Body of pancreas (tissue), 4 donors: Measurements from ENCODE around the gene EZH2. TPM values are rescaled to one million over a fixed set of nuclear protein-coding genes. Genes with fewer than 3 reads are reported as not detected.
A peak's percentile ranks its signal among the peaks of the same experiment; 100 is the strongest.

ENCODE experiments used
- ATAC-seq: fragments of 150-250 bp; one replicate; pipeline ENCODE4 v1.9.1; 2016
- DNase-seq, 4 donors: peaks; one replicate each; pipeline ENCODE4 v3.0.0-alpha.2; 2019
- H3K27ac ChIP-seq, 4 donors: fragments of 200-600 bp; sonication (generic); 1 replicate in 3 of 4; 2 replicates in 1 of 4; pipeline versions ENCODE4 v1.5.1 to v1.6.1; 2016 to 2019; ENCODE audit warnings: mild to moderate bottlenecking in 1 of 4, mixed read lengths in 1 of 4, moderate library complexity in 1 of 4
- H3K27me3 ChIP-seq, 2 donors: fragments of 200-600 bp; sonication (generic); one replicate each; pipeline ENCODE4 v1.6.0; 2016; ENCODE audit warnings: mild to moderate bottlenecking in 1 of 2
- H3K36me3 ChIP-seq, 2 donors: fragments of 200-600 bp; sonication (generic); replicated peaks in 1 of 2; 2 replicates each; pipeline ENCODE4 v1.5.1; 2016; ENCODE audit warnings: low read depth in 2 of 2; ENCODE audit not compliant: insufficient read depth in 1 of 2
- H3K4me1 ChIP-seq: fragments of 200-600 bp; sonication (generic); one replicate; pipeline ENCODE4 v1.6.0; 2016
- H3K4me3 ChIP-seq, 2 donors: fragments of 200-600 bp; sonication (generic); 1 replicate in 1 of 2; 2 replicates in 1 of 2; pipeline ENCODE4 v1.5.1; 2016 to 2019
- H3K9me3 ChIP-seq, 3 donors: fragments of 200-600 bp; sonication (generic); 1 replicate in 2 of 3; 2 replicates in 1 of 3; pipeline ENCODE4 v1.5.1; 2016
- CTCF ChIP-seq, 7 experiments: fragments of 450-650 bp in 4 of 7; fragments of 200-600 bp in 3 of 7; sonication (generic) in 3 of 7; IDR thresholded peaks; one replicate each; pipeline ENCODE4 v1.5.1; 2016 to 2019; ENCODE audit warnings: antibody characterized with exemption in 7 of 7
- POLR2A ChIP-seq, 3 donors: fragments of 450-650 bp; IDR thresholded peaks; one replicate each; pipeline ENCODE4 v1.6.1; 2016; ENCODE audit warnings: antibody characterized with exemption in 3 of 3, mild to moderate bottlenecking in 2 of 3
- WGBS, 2 donors: methylation state at CpG; one replicate each; pipeline ENCODE4 v1.1.5; 2017; 5-methylcytosine and 5-hydroxymethylcytosine counted together
- intact Hi-C: fragments of 100-400 bp; cut with DNase I; formaldehyde crosslinking; loops from one replicate; pipeline ENCODE4 v1.15.1; 2023
- total RNA-seq, 2 donors: library from RNA; depleted of rRNA; stranded (reverse); fragments of >200 nt; gene quantifications; one replicate each; pipeline ENCODE4 v1.1.0, GENCODE V29; 2016

The EZH2 gene
- total RNA-seq, result 1 to 10 TPM; 3.4 to 4.0 TPM

- H3K27me3 ChIP-seq, result no peaks in the 10 kb centered on the region
- peak within 1 kb of the TSS; percentile 85 to 93 for H3K4me3 ChIP-seq
- intact Hi-C loops, result loop anchor here (10.0 kb wide), 1 partner anchor 51 kb away; no protein-coding TSS in a partner anchor
- ATAC-seq (peak; percentile 51), DNase-seq (no peak)
- H3K9me3 ChIP-seq, result no peaks in the 10 kb centered on the region
- H3K36me3 ChIP-seq, result no peaks in the 10 kb centered on the region
- no peak for TF ChIP-seq POLR2A (IDR thresholded peaks at IDR 0.05)
- peak in 1 of 7 experiments; percentile 2 for TF ChIP-seq CTCF (IDR thresholded peaks at IDR 0.05)
- 0% methylated on average over 3 of the region's 50 CpGs; no CpG with 5 or more reads in 1 of the 2 donors for WGBS, 2 donors
- peak within 1 kb of the TSS; percentile 80 to 98 (median 90) for H3K27ac ChIP-seq
- peaks cover 6% of the 10 kb centered on the region for H3K4me1 ChIP-seq
Measured at GRCh38 chr7:148884049-148884298, at the start of gene EZH2. Gene EZH2, minus strand, starts transcription at chr7:148884291. Its CDS starts 36,993 bp downstream, at chr7:148847298.

GRCh38 chr7:148931470-148931869 lies 47.4 kb upstream of the EZH2 start:
- WGBS, 2 donors, result 82 to 88% methylated on average over 5 of the region's 5 CpGs
- ATAC-seq, result no peak
- H3K27me3 ChIP-seq, result no peaks in the 10 kb centered on the region
- no peak overlapping the region for H3K4me3 ChIP-seq
- no peaks in the 10 kb centered on the region for H3K9me3 ChIP-seq
- no peak overlapping the region for H3K27ac ChIP-seq
- no peak for TF ChIP-seq CTCF (IDR thresholded peaks at IDR 0.05)
- intact Hi-C loops, result loop anchor here (10.0 kb wide), 1 partner anchor 47 kb away; the partner anchor contains the start of gene EZH2
- no peak for DNase-seq
- H3K4me1 ChIP-seq, result no peaks in the 10 kb centered on the region
- H3K36me3 ChIP-seq, result no peaks in the 10 kb centered on the region

- H3K36me3 ChIP-seq, result no peaks in the 10 kb centered on the region
- ATAC-seq (no peak), DNase-seq (no peak)
- H3K27me3 ChIP-seq, result no peaks in the 10 kb centered on the region
- no peak overlapping the region for H3K4me3 ChIP-seq
- intact Hi-C loops, result loop anchor here (10.0 kb wide), 1 partner anchor 46 kb away; the partner anchor contains the start of gene EZH2
- no peaks in the 10 kb centered on the region for H3K4me1 ChIP-seq
- no peak overlapping the region for H3K27ac ChIP-seq
- TF ChIP-seq CTCF (IDR thresholded peaks at IDR 0.05) (no peak), POLR2A (IDR thresholded peaks at IDR 0.05) (no peak)
- 80 to 83% methylated on average over 10 of the region's 10 CpGs for WGBS, 2 donors
- H3K9me3 ChIP-seq, result no peaks in the 10 kb centered on the region
Measured at GRCh38 chr7:148930335-148930734, 46.2 kb upstream of the EZH2 start.

GRCh38 chr7:148929176-148929575 lies 45.1 kb upstream of the EZH2 start:
- Histone ChIP-seq H3K9me3 (no peaks in the 10 kb centered on the region), H3K27ac (no peak overlapping the region), H3K4me3 (no peak overlapping the region), H3K36me3 (no peaks in the 10 kb centered on the region), H3K4me1 (no peaks in the 10 kb centered on the region), H3K27me3 (no peaks in the 10 kb centered on the region)
- intact Hi-C loops, result no loop called here
- DNase-seq (no peak), ATAC-seq (no peak)
- WGBS, 2 donors, result 79 to 81% methylated on average over 3 to 6 of the region's 6 CpGs
- TF ChIP-seq CTCF (IDR thresholded peaks at IDR 0.05), result no peak
- TF ChIP-seq POLR2A (IDR thresholded peaks at IDR 0.05), result no peak
